Measurements from ENCODE around the gene TMEM236.

DNA sequence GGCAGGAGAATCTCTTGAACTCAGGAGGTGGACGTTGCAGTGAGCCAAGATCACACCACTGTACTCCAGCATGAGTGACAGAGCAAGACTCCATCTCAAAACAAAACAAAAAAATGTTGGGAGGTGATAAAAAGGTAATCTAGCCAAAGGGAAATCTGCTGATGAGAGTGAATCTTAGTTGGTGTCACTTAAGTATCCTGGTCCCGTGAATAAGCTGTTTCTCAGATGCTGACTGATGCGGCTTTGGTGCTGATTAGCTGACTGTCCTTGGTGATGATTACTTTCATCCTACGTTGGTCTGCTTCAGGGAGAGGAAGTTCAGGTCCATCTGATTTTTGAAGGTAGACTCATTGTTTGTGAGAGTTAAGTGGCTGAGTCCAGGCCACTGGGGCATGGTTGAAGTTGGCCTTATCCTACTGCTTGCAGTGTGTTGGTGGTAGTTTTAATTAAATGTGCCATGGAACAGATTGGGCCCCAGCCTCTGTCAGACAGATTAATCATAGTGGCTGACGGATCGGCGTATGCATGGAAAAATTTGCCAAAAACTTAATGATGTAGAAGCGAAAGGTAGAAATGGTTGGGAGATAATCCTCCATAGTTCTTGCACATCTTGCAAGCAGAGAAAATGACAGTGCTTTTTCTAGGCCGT lies 17.4 kb upstream of the TMEM236 start:
- no peak for TF ChIP-seq RAD21 (IDR thresholded peaks at IDR 0.05; ENCODE audit: low read depth)
- no peak for TF ChIP-seq CREB1 (IDR thresholded peaks at IDR 0.05; ENCODE audit: low read depth)
- no peak for TF ChIP-seq TAF1 (IDR thresholded peaks at IDR 0.05; ENCODE audit: low read depth)
- TF ChIP-seq YY1 (IDR thresholded peaks at IDR 0.05; ENCODE audit: low read depth), result no peak
- TF ChIP-seq, protein P1, sequence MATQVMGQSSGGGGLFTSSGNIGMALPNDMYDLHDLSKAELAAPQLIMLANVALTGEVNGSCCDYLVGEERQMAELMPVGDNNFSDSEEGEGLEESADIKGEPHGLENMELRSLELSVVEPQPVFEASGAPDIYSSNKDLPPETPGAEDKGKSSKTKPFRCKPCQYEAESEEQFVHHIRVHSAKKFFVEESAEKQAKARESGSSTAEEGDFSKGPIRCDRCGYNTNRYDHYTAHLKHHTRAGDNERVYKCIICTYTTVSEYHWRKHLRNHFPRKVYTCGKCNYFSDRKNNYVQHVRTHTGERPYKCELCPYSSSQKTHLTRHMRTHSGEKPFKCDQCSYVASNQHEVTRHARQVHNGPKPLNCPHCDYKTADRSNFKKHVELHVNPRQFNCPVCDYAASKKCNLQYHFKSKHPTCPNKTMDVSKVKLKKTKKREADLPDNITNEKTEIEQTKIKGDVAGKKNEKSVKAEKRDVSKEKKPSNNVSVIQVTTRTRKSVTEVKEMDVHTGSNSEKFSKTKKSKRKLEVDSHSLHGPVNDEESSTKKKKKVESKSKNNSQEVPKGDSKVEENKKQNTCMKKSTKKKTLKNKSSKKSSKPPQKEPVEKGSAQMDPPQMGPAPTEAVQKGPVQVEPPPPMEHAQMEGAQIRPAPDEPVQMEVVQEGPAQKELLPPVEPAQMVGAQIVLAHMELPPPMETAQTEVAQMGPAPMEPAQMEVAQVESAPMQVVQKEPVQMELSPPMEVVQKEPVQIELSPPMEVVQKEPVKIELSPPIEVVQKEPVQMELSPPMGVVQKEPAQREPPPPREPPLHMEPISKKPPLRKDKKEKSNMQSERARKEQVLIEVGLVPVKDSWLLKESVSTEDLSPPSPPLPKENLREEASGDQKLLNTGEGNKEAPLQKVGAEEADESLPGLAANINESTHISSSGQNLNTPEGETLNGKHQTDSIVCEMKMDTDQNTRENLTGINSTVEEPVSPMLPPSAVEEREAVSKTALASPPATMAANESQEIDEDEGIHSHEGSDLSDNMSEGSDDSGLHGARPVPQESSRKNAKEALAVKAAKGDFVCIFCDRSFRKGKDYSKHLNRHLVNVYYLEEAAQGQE (IDR thresholded peaks at IDR 0.05; ENCODE audit: low read depth), result no peak
- TF ChIP-seq EP300 (IDR thresholded peaks at IDR 0.05; ENCODE audit: borderline replicate concordance), result no peak

Data from Ishikawa (cell line).